SK-MEL-5 (cell line): ENCODE results near the gene FBXL13. TPM values are rescaled to one million over a fixed set of nuclear protein-coding genes. Genes with fewer than 3 reads are reported as not detected.
"Not testable (repeated sequence)": the region's sequence is repeated elsewhere in the genome, so short reads cannot be mapped to it uniquely, and the experiment has no call there.

Experiments
- DNase-seq: peaks from one replicate; pipeline ENCODE4 v3.0.0-alpha.2; 2016; ENCODE audit warnings: low read depth, low spot score
- in situ Hi-C: cut with HindIII; loops from 2 replicates; pipeline ENCODE4 v1.10.0; 2016; ENCODE audit warnings: low sequenced_read_pairs, high pct_unique_total_duplicates, low pct_unique_long_range_greater_than_20kb
- total RNA-seq: library from RNA; depleted of rRNA; stranded (reverse); fragments of >200 nt; shearing (Covaris generic); gene quantifications from 2 replicates; pipeline ENCODE4 v1.2.3, GENCODE V29; 2014

The FBXL13 gene
- total RNA-seq, 1 experiment from 2014 or later = 3.2 TPM

- in situ Hi-C loops = no loop called here
Observed at GRCh38 chr7:102975854-102976253, 98.7 kb downstream of the FBXL13 start.

DNA sequence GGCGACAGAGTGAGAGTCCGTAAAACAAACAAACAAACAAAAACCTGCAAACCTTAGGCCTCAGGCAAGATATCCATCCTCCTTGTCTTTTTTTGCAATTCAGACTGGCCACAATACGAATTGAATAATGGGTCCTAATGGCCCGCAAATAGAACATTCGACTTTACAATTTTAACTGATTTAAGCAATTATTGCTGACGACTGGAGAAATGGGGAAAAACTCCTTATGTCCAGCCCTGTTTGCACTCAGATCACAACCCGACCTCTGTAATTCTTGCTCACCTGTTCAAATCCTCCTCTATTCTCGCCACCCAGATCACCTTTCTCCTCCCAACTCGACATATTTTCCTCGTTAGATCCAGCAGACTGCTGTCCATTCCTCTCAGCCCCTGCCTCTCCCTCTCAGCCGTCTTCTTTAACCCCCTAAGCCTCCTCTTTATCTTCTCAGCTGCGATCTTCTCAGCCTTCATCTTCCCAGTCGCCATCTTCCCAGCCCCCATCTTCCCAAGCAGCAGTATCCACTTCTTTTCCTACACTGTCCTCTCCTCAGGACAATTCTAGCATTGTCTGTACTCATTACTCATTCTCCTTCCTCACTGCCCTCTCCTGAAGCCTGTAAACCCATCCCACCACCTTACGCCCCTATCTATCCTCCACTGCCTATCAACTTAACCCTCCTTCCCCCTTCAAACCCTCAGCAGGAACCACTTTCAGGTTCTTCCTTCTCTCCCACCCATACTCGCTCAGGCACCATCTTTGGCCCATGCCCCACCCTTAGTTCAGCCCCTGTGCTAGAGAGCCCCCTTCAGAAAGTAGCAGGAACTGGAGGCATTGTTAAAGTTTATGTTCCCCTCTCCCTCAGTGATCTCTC lies 100.0 kb downstream of the FBXL13 start:
- in situ Hi-C loops = no loop called here
- peak; percentile 73 for DNase-seq

More at GRCh38 chr7:102975854-102976253, 98.7 kb downstream of the FBXL13 start:
- DNase-seq = no peak

GRCh38 chr7:102973096-102973802 lies 101.3 kb downstream of the FBXL13 start:
- in situ Hi-C loops = no loop called here
- DNase-seq = no peak

DNA sequence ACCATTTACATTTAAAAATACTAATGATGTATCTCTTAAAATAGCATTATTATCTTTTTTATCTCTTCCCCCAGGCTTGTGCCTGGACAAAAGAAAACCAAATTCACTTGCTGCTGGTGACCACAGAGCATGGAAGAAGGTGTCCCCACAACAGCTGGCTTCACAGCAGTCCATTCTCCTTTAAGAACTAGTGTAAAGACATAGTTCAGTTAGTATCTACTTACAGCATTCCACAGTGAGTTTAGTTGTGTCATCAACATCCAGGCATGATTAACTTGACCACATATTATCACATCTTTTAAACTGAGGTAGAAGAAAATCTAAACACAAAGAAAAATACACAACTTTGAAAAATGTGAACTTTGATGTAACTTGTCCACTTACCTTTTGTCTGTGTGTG lies 106.8 kb downstream of the FBXL13 start:
- in situ Hi-C loops = no loop called here

DNA sequence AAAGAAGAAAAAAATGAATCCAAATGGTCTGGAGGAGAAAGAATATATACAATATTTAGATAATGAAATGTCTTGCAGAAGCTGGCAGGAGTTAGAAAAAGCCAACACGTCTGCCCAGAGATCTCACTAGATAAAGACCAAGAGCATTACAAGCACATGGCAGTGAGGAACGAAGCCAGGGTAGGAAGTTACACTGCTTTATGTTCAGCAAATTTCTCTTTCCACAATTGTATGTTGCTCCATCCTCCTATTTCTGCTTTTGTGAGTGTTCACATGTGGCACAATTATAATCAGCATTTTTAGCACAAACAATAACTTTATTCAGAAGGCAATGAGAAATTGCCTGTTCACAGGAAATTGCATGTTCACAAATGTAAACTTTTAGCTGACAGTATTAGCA lies 108.1 kb downstream of the FBXL13 start:
- in situ Hi-C loops = no loop called here

More for the DNA sequence above, 106.8 kb downstream of the FBXL13 start:
- no peak for DNase-seq

DNA sequence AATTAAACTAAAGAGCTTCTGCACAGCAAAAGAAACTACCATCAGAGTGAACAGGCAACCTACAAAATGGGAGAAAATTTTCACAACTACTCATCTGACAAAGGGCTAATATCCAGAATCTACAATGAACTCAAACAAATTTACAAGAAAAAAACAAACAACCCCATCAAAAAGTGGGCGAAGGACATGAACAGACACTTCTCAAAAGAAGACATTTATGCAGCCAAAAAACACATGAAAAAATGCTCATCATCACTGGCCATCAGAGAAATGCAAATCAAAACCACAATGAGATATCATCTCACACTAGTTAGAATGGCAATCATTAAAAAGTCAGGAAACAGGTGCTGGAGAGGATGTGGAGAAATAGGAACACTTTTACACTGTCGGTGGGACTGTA lies 112.6 kb downstream of the FBXL13 start:
- in situ Hi-C loops, DNase-seq: not testable (repeated sequence)

More for the DNA sequence above, 108.1 kb downstream of the FBXL13 start:
- DNase-seq = no peak

GRCh38 chr7:102958004-102958403 lies 116.6 kb downstream of the FBXL13 start:
- in situ Hi-C loops, DNase-seq: not testable (repeated sequence)

- DNase-seq, in situ Hi-C loops: not testable (repeated sequence)
Observed at GRCh38 chr7:102954359-102954758, 120.2 kb downstream of the FBXL13 start.

DNA sequence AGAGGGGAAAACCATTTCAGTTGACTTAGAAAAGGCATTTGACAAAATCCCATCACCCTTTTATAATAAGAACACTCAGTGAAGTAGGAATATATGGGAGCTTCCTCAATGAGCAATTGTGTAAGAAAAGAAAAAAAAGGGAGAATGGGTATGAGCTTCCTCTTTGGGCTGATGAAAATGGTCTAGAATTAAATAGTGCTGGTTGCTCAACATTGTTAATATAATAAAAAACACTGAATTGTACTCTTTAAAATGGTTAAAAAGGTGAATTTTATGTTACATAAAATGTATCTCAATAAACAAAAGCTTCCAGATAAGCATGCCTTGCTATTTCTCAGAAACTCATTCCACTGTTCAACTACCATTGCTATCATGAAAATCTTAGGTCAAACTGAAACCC lies 121.2 kb downstream of the FBXL13 start:
- in situ Hi-C loops = no loop called here
- DNase-seq = no peak

DNA sequence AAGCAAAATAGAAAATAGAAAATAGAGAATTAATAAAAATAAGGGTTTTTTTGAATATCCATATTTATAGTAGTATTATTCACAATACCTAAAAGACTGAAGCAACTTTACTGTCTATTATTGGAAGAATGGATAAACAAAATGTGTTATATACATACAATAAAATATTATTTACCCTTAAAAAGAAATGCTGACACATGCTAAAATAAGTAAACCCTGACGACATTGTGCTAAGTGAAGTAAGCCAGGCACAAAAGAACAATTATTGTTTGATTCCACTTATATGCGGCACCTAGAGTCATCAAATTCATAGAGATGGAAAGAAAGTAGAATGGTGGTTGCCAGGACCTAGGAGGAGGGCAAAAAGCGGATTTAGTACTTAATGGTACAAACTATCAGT lies 122.8 kb downstream of the FBXL13 start:
- no peak for DNase-seq
- in situ Hi-C loops = no loop called here

DNA sequence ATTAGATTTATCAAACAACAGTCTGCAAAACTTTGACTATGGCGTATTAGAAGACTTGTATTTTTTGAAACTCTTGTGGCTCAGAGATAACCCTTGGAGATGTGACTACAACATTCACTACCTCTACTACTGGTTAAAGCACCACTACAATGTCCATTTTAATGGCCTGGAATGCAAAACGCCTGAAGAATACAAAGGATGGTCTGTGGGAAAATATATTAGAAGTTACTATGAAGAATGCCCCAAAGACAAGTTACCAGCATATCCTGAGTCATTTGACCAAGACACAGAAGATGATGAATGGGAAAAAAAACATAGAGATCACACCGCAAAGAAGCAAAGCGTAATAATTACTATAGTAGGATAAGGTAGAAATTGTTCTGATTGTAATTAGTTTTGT lies 130.4 kb downstream of the FBXL13 start:
- in situ Hi-C loops = no loop called here
- DNase-seq = peak; percentile 96

GRCh38 chr7:102943423-102944169 lies 131.0 kb downstream of the FBXL13 start:
- in situ Hi-C loops = no loop called here

GRCh38 chr7:102942868-102943267 lies 131.7 kb downstream of the FBXL13 start:
- in situ Hi-C loops = no loop called here
- DNase-seq = no peak

More at GRCh38 chr7:102943423-102944169, 131.0 kb downstream of the FBXL13 start:
- DNase-seq = no peak

GRCh38 chr7:102942181-102942866 lies 132.3 kb downstream of the FBXL13 start:
- in situ Hi-C loops = no loop called here
- no peak for DNase-seq

GRCh38 chr7:102938679-102939078 lies 135.9 kb downstream of the FBXL13 start:
- DNase-seq = no peak
- in situ Hi-C loops = no loop called here

DNA sequence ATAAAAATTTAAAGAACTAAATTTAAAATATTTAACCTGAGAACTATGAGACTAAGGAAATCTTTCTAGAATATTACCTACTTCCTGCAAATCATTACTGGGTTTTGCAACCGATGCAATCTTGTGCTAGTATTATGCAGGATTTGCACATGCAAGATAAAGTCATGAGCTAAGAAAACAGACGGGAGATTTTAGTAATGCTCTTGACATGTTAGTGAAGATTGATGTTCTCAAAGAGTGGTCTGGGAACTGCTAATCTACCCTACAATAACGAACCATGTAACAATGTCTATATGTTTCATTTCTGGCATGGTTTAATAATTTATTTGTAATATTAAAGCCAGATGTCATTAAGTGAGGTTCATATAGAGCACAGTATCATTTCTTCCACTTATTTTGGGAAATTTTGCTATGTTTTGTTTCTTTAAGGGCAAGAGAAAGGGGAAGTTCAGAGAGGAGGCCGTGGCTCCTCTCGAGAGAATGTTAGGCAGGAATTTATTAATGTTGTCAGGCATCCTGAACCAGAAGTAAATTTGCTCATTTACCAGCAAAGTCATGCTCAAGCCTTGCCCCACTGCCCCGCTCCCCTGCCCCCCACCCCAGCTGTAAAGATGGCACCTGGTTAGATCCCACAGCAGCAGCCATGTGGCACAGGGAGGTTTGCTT lies 139.0 kb downstream of the FBXL13 start:
- in situ Hi-C loops = no loop called here
- no peak for DNase-seq

- in situ Hi-C loops = no loop called here
- DNase-seq = no peak
Observed at GRCh38 chr7:102934701-102935100, 139.9 kb downstream of the FBXL13 start.
